Fibroblast of skin of scalp (primary cell): ENCODE data around the gene ZDHHC5.
"Not testable (repeated sequence)": the region's sequence is repeated elsewhere in the genome, so short reads cannot be mapped to it uniquely, and the experiment has no call there.

ENCODE experiments used
- DNase-seq: peaks from one replicate; pipeline ENCODE4 v3.0.0-alpha.2; 2013

ZDHHC5 gene

DNA sequence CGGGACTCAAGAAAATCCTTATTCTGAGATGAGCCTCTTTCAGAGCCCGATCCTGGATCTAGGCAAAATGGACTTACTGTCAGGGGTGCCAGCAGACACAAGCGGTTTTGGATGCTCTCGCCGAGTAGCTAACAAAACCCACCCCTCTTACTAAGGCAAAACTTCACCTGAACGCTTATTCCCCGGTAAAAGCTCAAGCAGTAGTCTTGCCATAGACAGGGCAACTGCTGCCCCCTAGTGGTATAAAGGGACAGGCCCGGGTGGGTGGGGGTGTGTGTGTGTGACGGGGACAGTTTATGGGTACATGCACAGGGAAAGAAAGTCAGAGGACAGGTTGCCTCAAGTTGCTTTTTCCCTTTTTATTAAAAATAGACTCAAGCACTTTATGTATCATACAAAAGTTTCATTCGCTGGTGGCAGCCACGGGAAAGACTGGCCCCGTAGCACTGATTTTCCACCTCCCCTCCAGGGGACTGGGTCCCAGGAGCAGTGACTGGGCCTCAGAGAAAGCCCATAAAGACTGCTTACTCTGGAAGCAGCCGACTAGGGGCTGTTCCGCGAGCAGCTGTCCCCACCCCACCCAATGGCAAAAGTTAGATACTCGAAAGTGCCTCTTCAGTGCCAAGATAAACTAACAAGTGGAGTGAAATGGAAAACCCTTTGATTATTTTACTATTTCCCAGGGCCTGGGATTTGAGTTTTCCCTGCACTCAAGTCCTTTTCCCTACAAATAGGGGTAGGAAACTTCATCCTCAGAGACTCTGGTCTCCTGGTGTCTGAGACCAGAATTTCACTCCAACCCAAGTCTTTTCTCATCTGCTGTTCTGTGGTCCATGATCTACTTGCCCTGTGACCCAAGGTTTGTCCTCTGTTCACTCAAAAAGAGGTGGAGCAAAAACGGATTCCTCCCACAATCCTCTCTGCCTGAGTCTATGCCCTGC lies 22.9 kb upstream of the ZDHHC5 start:
- peak; percentile 72 for DNase-seq

DNA sequence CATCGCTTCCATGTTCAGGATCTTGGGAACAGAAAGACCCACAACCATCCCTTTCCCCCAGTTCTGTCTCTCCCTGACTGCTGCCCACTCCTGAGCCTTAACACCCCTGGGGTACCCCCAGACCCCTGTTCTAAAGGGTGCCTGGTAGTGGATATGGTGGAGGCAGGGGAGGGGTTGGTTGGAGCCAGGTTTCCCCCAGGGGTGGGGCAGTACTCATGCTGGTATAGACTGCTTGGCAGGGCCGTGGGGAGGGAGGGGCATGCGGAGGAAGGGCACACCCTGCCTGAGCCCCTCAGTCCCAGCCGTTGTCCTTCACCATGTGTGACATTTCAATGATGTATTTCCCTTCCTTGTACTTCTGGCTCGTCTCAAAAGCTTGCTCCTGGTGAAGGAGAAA lies 22.2 kb upstream of the ZDHHC5 start:
- DNase-seq, result no peak

DNA sequence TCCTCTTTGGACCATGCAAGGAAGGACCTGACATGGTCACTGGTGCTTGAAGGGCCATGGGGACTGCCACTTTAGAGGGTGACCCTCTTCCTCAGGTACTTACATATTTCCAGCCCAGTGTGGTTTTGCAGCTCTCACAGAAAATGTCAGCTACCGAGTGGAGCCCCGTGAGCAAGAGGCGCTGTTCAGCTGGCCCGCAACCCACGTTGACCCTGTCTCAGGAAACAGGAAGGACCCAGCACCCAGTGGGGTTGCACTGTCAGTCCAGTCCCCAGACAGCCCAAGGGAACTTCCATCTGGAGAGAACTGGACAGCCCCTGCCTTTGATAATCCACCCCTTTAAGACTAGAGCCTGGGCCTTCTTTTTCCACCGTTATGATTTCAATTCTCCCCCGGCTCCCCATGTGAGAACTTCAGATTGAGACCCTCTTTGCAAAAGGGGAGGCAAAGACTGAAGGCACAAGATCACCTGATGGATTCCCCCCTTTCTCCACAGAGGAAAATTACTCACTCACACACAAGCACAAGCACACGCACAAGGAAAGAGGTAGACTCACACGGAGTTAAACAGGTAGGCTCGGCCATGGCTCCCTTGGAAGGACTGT lies 21.6 kb upstream of the ZDHHC5 start:
- DNase-seq, result no peak

- DNase-seq, result no peak
Observed at GRCh38 chr11:57646799-57647303, 21.1 kb upstream of the ZDHHC5 start.

DNA sequence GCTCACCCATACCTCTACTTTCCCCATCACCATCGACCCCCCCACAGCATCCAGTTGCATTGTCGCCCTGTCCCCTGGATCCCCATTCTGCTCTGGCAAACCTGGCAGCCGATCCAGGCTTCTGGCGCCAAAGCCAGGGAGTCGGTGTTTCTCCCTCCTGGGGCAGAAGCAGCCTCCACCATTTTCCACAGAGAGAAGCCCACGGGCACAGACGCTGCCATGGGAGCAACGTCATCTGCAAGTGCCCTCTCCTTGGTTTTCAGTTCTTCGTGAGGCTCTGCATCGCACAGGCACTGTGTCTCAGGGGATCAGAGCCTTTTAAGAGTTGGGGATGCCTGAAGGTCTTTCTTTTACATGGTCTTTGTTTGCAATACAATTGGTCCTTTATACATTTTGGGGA lies 20.5 kb upstream of the ZDHHC5 start:
- no peak for DNase-seq

DNA sequence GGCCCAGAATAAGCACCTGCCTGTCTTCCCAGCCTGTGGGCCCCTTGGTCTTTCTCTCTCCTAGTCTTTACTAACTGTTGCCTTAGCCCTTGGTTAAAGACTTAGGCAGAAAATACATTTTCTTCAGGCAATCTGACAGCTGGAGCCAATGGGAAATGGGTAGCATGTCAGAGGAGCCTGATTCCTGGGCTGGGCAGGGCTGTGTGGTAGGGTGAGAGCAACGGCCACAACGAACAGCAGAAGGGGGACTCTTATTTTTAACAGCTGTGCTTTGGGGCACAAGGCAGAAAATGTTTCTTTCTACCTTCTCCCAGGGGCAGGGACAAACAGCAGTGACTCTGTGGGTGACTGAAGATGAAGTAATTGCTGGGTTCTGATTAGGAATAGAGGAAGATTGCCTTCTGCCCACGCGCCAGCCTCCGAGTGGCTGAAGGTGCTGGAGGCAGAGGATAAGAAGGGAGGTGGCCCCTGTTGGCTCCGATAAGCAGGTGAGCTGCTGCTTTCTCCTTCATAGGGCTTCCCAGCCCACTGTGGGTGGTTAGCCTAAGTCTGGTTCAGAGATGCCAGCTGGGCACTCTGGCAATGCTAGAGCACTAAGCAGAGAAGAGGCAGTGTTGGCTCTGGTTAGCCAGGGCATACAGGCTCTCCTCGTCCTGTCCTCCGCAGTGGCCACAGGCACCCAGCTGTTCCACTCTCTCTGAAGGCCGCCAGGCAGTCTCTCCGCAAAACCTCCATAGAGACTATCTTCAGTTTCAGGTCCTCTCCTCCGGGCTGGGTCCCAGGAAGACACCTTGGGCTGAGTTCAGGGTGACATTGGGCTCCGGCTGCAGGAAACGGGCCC lies 19.7 kb upstream of the ZDHHC5 start:
- no peak for DNase-seq

- no peak for DNase-seq
Observed at GRCh38 chr11:57648801-57649735, 18.8 kb upstream of the ZDHHC5 start.

DNA sequence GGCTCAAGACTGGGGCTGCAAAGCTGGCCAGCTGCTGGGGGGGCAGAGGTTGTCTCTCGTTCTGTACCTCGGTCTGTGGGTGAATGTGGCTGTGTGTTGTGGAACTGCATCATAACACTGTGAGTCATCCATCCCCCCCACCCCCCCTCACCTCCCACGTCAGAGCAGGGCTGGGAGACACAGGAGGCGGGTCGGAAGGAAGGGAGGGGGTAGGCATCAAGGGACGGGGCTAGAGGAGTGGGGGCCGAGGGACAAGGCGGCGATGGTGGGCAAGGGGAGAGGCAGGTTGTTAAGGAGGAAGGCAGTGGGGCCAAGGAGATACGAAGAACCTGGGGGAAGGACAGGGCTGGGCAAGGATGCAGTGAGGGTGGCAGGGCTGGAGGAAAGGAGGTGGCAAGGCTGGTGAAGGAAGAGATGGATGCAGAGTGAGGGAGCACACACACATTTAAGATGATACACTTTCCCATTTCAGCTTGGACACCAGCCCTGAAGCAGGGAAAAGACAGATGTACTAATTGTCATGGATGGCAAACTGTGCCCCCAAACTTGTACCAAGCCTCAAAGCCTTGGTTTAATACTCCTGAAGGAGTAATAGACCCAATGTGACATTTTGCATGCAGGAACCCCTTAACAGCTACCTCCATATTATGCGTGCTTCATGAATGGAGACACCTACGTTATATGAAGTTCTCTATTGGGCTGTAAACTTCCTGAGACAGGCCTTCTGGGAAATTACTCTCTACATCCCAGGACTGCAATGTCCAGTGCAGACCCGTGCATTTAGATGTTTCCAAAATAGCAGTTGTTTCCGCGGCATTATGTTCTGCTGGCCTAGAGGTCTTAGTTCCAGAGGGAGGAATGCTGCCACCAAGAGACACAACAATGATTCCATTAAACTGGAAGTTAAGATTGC lies 17.8 kb upstream of the ZDHHC5 start, which contains the start of gene YPEL4:
Gene YPEL4 (minus strand): TSS at position 87 of the 913 bp plus-strand sequence. CDS start 2,805 bp downstream, outside the sequence.
- peak; percentile 82 for DNase-seq

- no peak for DNase-seq
Observed at GRCh38 chr11:57650739-57651090, 17.2 kb upstream of the ZDHHC5 start.

GRCh38 chr11:57651408-57651807 lies 16.5 kb upstream of the ZDHHC5 start:
- DNase-seq, result no peak

DNA sequence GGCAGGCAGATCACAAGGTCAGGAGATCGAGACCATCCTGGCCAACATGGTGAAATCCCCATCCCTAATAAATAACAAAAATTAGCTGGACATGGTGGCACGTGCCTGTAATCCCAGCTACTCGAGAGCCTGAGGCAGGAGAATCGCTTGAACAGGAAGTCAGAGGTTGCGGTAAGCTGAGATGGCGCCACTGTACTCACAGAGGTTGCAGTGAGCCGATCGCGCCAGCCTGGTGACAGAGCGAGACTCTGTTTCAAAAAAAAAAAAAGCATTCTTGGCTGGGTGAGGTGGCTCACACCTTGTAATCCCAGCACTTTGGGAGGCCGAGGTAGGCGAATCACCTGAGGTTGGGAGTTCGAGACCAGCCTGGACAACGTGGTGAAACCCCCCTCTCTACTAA lies 15.7 kb upstream of the ZDHHC5 start:
- DNase-seq, result not testable (repeated sequence)

GRCh38 chr11:57652662-57653061 lies 15.3 kb upstream of the ZDHHC5 start:
- DNase-seq, result no peak

- DNase-seq, result no peak
Observed at GRCh38 chr11:57653163-57653562, 14.8 kb upstream of the ZDHHC5 start.

DNA sequence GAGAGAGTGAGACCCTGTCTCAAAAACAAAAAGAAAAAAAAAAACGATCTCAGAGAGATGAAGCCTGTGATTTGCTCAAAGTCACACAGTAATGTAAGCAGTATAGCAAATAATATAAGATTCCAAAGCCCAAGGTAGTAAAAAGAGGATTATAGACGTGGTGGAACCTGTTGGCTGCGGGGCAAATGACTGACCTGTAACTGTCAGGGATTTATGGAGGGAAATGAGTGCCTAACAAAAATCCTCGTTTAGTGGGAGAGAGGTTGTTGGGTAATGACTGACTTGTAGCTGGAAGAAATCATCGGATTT lies 11.1 kb upstream of the ZDHHC5 start:
- no peak for DNase-seq

DNA sequence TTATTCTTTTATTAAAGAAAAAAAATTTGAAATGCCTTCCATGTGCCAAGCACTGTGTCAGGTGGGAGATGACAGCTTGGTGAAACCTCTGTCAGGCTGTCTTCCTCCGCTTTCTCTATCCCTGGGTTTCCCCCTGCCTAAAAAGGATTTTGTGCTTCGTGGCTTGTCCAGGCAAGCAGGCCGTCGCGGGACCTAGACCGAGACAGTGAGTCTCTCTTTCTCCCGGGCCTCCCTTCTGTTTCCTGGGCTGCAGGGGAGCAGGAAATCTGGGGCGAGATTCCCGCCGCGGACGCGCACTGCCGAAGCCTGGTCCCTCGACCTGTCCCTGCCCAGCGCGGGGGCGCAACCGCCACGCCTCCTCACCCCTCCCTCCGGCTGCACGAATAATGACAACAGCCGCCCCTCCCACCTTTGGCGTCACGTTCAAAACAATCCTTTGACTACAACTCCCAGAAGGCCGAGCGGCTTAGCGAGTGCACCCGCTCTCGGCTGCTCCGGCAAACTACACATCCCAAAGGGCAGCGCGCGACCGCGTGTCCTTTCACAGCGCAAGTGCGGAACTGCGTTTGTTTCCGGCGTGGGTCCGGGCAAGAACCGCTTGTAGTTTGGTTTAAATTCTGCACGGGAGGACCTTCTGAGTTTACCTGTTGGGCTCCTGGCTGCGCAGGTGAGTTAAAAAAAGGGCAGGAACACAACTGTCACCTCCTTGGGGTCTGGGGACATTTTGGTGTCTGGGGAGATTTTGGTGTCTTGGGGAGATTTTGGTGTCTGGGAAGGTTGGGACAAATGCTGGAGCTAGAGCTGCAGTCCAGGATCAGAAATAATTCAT lies 10.5 kb upstream of the ZDHHC5 start, which contains the start of gene CLP1:
Gene CLP1 (plus strand): TSS at position 569 of the 829 bp plus-strand sequence. CDS start 1,715 bp downstream, outside the sequence.
- DNase-seq, result peak; percentile 98

GRCh38 chr11:57658023-57658361 lies 9.9 kb upstream of the ZDHHC5 start:
- no peak for DNase-seq

DNA sequence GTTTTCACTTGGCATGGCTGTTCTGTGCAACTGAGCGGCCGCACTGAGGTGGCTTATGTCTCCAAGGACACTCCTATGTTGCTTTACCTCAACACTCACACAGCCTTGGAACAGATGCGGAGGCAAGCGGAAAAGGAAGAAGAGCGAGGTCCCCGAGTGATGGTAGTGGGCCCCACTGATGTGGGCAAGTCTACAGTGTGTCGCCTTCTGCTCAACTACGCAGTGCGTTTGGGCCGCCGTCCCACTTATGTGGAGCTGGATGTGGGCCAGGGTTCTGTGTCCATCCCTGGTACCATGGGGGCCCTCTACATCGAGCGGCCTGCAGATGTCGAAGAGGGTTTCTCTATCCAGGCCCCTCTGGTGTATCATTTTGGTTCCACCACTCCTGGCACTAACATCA lies 8.2 kb upstream of the ZDHHC5 start:
- DNase-seq, result no peak

- DNase-seq, result no peak
Observed at GRCh38 chr11:57662893-57663292, 5.0 kb upstream of the ZDHHC5 start.

DNA sequence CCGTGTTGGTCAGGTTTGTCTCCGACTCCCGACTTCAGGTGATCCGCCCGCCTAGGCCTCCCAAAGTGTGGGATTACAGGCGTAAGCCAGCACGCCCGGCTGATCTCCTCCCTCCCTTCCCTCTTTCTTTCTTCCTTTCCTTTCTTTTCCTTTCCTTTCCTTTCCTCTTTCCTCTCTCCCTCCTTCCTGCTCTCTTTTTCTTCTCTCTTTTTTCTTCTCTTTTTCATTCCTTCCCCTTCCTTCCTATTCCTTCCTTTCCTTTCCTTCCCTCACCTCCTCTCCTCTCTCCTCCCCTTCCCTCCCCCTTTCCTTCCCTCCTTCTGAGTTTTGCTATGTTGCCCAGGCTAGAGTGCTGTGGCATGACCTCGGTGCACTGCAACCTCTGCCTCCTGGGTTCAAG lies 3.9 kb upstream of the ZDHHC5 start:
- no peak for DNase-seq
